Stimulated activated CD4-positive, alpha-beta T cell treated with anti-CD3 and anti-CD28 coated beads, Interleukin-1b, Interleukin-23, amount 100 ng/mL, for 1 hour (primary cell): ENCODE measurements around the gene ALK.

Experiments
- DNase-seq, 2 donors: peaks; one replicate each; pipeline ENCODE4 v3.0.0-alpha.2; 2020; ENCODE audit warnings: low read depth in 2 of 2

Gene ALK

DNA sequence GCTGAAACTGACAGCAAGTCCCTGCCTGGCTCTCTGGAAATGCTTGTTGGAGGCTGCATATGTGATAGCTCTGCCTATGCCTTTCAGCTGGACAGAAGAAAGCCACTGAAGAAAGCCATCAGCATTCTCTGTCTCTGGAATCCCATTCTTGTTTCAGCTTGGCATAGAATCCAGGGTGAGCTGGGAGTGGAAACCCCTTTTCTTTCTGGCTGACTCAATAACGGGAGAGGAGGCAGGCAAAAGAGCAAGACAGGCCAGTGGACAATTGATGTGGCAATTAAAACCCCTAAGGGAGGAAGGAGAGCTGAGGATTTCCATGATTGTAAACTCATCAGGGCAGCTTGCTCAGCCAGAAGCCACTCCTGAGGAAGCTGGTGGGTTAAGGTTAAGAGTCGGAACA is 598.1 kb downstream of the ALK start:
- DNase-seq: no peak

DNA sequence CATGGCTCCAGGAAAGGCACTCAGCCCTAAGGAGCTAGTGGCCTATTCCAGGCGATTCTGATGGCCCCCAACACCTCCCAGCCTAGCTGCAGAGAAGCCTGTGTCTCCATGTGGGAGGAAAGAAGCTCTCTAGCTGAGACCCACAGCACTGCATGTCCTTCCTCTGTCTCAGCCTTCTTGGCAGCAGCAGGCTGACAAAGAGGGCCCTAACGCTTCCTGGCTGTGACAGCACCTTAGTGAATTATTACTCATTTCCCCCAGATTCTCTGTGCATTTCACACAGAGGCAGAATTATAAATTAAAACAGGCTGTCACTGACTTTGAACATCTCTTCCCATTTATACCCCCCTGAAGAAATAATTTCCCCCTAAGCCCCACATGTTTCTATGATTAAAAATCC is 599.4 kb downstream of the ALK start:
- no peak for DNase-seq

DNA sequence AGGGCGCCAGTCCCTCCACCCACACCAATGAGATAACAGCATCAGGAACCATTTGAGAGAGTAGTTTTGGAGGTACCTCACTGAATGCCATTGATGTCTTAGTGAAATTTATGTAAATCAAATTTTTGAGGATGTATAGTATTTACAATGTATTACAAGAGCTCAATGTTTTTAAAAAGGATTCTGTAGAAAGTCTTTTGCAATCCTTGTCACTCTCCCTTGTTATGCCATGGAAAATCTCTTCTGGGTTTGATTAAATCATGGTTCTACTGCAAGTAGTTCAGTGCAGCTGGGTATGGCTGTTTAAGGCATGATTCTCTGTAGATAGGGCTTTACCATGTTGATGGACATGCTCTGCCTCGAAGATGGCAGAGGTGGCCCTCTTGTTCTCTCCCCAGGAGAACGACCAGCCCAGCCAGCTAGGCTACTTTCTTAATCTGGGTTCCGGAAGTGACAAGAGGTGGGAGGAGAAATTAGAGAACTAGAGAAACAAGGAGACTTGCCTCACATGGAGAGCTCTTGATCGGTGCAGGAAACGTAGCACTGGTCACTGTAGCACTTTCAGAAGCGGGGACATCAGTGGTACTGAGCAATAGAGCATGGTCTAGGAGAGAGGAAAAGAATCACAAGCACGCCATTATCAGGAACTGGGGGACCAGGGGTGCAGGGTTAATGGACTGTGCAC is 603.4 kb downstream of the ALK start:
- DNase-seq: no peak

DNA sequence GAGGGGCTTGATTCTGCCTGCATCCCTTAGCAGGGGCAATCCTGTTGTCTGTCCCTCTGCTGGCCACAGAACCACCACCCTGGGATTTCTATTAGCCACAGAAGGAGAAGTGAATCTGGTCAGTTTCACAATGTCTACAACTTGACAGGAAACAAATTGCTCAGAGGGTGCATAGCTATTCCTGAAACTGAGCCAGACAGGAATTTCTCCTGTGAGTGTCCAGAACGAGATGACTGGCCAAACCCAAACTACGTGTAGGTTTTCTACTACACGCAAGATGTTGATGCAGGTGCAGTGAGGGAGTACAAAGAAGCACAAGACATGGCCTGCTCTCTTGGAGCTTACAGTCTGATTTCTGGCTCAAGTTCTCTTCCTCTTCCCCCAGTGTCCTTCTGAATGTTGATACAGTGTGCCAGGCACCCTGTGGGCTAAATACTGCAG is 604.3 kb downstream of the ALK start:
- no peak for DNase-seq

DNA sequence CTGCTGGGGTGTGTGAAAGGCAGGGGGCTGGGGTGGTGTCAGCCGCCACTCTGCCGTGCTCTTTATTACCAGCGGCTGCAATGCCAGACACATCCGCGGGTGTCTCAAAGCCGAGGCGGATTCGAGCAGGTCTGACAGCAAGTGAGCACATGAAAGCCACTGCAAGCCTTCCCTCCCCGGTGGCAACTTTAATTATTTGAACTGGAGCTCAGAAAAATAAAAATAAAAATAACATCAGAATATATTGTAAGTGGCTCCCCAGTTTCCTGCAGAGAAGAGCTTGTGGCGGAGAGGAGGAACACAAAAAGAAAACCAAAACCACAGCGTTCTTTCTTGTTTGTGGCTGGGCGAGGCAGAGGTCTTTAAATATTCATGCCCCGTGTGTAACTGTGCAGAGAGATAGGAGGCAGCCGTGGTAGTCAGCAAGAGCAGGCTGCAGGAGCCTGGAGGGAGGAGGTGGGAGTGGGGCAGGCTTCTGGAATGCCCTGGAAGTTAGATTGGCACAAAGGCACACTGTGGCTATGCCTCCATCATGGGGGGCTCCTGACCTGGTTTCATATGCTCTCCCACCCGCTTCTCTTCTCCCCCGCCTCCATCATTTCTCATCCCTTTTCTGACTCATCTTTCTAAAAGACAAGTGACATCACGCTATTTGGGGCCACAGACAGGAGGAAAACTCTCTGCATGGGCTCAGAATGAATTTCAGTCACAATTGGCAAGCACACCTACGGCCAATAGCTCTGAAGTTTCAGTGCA is 606.4 kb downstream of the ALK start:
- peak in 1 of 2 donors; percentile 16 for DNase-seq

DNA sequence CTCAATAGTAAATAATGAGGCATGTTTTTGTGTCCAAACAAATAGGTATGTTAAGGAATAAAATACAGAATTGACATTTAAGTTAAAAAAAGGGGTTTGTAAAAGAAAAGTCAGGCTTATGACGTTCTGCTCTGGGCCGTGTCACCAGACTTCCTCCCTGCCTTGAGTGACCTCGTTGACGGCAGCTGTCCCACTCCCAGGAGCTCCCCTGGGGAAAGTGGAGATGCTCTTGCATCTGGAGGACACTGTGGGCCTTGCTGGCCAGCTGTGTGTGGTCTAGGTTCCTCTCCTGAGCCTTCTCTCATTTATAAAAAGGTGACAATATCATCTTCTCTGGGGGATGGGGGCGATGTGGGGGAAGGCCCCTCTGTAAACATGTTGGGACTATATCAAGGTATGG is 609.9 kb downstream of the ALK start:
- no peak for DNase-seq

DNA sequence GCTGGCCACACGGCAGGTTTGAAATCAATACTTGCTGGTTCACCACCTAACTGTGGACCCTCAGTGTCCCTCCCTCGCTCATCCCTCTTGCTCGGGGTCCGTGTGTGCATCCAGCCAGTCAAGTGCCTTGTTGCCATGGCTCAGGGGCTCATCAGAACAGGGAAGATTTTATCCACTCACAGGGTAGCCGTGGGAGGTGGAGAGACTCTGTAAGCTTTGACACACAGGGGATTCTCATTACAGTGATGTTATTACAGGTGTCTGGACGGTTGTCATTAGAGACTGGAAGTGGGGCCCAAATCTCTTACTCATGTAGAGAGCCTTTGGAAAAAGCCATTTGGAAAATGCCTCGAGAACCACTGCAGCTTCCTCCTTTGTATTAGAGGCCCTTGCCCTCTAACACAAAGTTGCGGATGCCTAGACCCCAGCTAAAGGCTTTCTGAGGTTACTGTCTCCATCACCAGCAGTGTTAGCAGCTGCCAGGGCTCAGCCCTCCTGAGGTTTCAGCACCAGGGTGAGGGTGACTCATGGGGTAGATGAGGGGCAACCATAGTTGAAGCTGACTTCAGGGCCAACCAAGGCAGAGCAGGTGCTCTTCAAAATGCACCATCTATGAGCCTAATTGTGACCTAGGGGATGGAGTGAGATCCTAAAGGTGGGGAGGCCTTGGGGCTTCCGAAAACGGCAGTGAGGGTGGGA is 610.6 kb downstream of the ALK start:
- DNase-seq: no peak

DNA sequence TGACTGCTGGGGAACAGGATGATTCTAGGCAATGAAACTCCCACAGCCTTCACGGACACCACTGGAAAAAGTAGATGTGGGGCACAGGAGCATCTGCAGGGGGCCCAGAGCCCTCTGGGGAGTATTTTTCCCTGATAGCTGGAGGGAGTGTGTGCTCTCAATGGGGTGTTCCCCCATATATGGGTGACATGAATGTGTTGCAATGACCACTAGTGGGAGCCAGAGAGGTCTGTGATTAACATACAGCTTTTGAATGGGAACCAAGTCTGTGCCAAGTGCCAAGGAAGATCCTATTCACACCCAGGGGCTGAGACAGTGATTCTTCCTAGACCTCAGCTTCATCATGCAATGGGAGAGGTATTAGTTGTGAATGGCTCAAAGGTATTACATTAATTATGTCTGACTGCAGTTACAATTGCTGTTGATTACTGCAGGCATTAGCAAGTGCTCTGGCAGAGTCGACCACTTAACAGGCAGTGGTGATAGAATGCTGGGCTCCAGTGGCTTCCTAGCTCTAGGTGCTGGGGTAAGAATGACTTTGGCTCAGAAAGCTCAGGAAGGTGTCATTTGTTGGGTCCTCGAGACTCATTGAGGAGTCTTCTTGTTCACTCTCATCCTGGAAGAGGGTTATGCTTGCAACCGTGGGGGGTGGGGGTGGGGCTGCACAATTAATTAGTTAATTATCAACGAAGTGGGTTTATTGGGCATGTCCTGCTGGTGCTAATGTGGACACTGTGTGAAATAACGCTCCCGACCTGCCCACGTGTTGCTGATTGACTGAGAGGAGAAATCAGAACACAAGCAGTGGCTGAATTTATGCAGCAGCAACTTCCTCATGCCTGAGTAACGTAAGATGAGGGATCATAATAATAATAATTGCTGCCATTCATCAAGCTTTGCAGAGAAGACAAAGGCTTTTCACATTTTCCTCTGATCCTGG is 612.0 kb downstream of the ALK start:
- peak in 1 of 2 donors; percentile 9 for DNase-seq

DNA sequence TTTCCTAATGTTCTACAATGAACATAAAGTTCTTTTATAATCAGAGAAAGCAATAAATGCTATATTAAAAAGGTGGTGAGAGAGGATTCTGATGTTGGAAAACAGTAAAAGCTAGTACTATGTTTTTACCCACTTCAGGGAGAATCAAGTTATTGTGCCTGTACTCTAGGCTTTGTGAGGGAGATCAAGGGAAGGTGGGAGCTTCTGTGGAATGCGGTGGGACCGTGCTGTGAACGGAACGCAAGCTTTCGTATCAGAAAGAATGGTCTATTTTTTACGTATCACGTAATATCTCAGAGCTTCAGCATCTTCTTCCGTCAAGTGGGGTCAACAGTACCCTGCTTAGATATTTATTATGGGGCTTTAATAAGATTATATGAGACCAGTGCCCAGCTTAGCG is 613.0 kb downstream of the ALK start:
- no peak for DNase-seq

DNA sequence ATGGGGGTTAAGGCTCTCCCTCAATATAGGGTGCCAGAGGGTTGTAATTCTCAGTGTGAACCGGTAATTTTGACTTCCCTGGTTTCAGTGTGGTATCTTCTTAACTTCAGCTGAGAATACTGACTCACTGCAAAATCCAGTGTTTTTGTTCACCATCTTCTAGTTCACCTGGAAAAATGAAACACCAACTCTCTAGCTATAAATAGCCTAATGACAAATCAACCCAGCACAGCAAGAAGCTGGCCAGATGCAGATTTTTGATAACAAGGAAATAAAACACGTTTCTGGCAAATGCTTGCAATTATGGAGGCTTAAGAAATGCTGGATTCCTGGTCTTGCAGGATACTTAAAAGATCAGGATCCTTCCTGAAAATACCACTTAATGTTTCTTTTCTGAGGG is 613.9 kb downstream of the ALK start:
- no peak for DNase-seq

DNA sequence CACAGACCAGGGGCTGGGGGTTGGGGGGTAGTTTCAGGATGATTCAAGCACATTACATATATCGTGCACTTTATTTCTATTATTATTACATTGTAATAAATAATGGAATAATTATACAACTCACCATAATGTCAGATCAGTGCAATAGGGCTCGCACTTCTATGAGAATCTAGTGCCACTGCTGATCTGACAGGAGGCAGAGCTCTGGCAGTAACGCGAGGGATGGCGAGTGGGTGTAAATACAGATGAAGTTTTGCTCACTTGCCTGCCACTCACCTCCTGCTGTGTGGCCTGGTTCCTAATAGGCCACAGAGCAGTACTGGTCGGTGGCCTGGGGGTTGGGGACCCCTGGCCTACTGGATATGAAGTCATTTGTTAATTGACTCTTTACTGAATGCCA is 615.6 kb downstream of the ALK start:
- no peak for DNase-seq

DNA sequence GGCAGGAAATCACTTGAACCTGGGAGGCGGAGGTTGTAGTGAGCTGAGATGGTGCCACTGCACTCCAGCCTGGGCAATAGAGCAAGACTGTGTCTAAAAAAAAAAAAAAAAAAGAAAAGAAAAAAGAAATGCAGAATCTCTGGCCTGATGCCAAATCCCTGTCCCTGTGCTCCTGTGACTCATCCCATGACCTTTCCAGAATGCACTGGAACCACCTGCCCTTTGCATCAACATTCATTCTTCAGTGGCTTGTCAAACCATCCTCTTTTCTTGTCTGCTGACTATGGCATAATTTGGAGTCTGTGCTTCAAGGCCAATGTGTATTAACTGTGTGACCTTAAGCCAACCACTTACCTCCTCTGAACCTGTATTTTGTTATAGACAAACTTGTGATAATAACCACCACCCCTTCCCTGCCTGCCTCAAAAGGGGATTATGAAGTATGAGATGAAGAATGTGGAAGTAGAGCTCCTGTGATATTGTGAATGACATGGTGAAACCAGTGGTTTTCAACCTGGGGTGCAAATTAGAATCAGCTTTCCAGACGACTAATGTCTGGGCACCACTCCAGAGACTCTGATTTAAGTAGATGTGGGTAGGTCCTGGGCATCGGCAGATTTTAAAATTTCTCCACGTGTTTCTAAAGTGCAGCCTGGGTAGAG is 616.9 kb downstream of the ALK start:
- no peak for DNase-seq

DNA sequence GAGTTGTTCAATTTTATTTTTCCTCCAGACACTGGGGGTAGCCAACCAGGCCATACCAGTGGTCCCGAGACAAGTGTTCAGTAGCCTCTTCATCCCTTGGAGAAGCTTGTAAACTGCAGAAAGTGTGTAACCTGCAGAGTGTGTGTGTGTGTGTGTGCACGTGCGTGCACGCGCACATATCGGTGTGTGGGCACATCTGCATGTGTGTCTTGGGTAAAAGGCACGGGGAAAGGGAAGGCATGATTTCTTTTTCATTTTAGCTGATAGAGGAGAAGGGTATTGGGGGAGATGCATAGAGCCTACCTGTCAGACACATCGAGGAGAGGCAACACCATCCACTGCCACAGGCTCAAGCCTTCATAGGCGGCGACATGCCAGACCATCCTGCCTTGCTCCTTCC is 624.8 kb downstream of the ALK start:
- DNase-seq: no peak

DNA sequence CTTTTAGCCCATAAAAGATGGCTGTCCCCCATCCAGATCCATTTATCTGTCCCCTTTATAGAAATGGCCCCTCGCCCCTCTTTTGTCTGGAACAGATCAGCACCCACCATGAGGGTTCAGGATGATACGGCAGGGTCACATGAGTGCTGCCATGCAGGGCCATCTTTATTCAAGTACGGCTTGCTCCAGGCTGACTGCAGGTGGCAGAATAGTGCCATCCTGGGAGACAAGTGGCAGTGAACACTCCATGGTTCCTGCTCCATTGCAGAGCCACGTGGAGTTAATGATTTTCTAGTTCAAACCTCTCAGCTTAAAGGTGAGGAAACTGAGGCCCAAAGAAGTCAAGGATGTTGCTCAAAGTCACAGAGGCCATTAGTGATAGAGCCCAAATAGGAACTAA is 625.5 kb downstream of the ALK start:
- DNase-seq: no peak

DNA sequence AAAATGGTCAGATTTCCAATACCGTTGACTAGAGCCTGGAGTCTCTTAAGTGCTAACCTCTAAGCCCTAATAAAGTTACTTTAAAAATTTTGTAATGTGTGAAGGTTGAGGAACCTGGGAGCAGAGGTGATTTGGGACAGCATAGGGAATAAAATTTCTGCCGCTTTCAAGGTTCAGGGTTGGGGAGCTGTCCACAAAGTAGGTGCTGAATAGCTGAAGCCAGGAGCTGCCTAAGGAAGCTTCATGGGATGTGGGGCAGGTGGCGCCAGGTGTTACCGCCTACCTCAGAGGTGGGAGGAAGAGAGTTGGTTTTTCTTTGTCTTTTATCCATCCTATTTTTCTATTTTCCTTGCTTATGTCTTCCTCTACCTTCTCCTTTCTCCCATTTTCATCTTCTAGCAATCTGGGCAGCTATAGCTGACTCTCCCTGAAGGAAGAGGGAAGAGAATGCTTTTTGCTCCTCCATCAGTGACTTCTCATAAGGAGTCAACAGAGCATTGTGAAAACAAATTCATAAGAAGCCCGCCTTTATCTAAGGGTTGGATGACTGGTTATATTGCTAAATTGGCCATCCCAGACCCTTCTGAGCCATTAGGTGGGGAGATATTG is 627.5 kb downstream of the ALK start:
- DNase-seq: no peak

DNA sequence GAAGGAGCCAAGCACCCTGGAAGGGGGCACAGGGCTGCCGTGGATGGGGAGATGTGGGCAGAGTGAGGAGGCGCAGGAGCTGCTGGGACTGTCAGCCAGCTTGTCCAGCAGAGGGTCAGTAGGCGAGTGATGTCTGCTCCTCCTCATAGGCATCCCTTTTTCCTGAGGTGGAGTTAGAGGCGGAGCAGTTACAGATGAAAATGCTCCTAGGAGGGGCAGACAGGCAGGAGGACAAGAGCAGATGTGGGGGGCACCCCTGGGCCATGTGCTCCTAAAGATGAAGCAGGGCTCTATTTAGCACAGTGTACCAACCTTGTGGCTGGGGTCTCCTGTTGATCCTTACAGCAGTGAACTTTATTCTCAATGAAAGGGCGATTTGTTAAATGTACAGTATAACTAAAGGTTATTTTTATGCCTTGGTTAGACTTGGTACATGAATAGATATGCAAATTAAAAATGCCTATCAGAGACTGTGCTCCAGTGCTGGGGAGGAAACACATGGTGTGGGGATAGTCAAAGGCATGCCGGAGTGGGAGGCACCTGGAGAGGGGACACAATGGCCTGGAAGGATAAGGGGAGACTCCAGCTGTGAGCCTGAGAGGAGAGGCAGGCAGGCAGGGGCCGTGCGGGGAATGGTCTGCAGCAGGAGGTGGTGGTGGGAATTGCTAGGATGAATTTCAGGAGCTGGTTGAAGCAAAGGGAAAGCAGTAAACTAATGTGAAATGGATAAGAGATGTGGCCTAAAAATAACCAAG is 630.9 kb downstream of the ALK start:
- no peak for DNase-seq

DNA sequence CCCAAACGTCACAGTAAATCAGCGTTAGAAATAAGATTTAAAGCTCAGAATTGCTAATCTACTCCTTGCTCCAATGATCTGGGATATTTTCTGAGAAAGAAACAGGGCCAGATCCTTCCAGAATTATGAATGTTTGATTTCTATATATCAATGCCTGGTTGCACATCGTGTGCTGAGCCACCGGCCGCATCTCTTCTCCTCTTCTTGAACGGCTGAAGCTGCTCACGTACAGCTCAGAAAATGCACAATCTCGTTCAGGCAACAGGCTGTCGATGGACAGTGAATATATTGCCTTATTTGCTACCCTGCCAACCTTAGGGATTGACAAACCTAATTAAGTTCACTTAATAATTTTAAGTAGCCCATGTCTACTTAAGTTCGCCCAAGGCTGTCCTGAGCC is 636.7 kb downstream of the ALK start:
- no peak for DNase-seq

DNA sequence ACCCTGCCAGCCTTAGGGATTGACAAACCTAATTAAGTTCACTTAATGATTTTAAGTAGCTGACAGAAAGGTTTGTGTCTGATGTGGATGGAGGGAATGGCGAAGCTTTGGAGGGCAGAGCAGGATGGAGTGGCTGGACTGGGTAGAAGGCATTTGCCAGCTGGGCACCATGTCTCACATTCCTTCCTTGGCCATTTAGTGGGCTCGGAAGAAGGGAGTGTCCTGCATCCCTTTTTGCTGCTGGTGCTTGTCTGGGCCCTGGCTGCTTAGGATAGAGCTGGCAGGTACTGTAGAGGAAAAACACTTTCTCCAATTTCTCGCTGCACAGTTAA is 639.5 kb downstream of the ALK start:
- no peak for DNase-seq

DNA sequence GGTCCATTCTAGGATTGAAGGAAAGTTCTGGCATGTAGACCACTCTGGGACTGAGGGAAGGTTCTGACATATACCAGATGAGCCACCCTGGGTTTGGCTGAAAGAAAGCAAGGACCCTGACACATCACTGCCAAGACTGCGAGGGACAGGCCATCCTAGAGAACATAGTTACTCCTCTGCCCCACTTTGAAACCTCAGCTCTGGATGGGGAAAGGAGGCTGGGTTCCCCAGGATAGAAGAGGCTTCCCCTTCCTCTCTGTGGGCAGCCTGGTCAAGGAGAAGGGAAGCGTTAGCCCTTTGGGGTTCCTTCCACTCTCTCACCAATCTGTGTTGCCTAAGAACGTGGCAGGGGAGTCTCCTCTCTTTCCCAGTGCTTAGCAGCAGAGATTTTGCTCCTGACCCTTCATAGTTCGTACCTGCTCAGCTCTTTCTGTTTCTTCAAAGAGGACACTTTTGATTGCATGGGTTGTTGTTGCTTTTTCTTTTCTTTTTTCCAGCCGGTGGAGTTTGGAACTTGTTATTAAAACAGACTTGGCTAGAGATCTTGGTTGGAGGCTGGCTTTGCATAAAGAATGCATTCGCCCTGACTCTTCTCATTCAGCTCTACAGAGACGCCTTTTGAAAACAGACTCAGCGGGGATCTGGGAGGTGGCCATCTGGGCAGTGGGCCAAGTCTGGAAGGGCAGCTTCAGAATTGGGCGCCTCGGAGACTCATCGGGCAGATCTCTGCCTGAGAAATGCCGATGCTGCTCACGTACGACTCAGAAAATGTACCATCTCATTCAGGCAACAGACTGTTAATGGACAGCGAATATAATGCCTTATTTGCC is 640.1 kb downstream of the ALK start:
- no peak for DNase-seq
